SK-N-MC (cell line): ENCODE data around the gene GALNT9.
"Not testable (repeated sequence)": the region's sequence is repeated elsewhere in the genome, so short reads cannot be mapped to it uniquely, and the experiment has no call there.

Experiments
- DNase-seq: peaks from one replicate; pipeline ENCODE4 v3.0.0-alpha.2; 2011; ENCODE audit warnings: low read depth, low spot score
- H3K27ac ChIP-seq: fragments of 200-600 bp; sonication (generic); 2 replicates; pipeline ENCODE4 v1.5.1; 2016; ENCODE audit warnings: mixed run types
- H3K36me3 ChIP-seq: fragments of 200-600 bp; sonication (generic); 2 replicates; pipeline ENCODE4 v1.6.1; 2017; ENCODE audit warnings: antibody characterized with exemption, low read length, mixed read lengths; ENCODE audit not compliant: insufficient read depth
- H3K4me3 ChIP-seq: fragments of 200-600 bp; sonication (generic); 2 replicates; pipeline ENCODE4 v1.5.1; 2016
- H3K9ac ChIP-seq: fragments of 200-600 bp; sonication (generic); 2 replicates; pipeline ENCODE4 v1.8.0; 2017; ENCODE audit warnings: mixed run types, mixed read lengths; ENCODE audit not compliant: insufficient read length
- H3K9me3 ChIP-seq: fragments of 200-600 bp; sonication (generic); 2 replicates; pipeline ENCODE4 v1.6.1; 2017; ENCODE audit warnings: low read depth, mild to moderate bottlenecking, antibody characterized with exemption, low read length, moderate library complexity, mixed read lengths
- EZH2 ChIP-seq: fragments of 200-600 bp; sonication (generic); IDR thresholded peaks from one replicate; pipeline ENCODE4 v1.6.1; 2017; ENCODE audit warnings: antibody characterized with exemption
- FOXP2 ChIP-seq: optimal IDR thresholded peaks from 2 replicates; pipeline ENCODE3; 2011; ENCODE audit warnings: mild to moderate bottlenecking, moderate library complexity; ENCODE audit not compliant: insufficient read depth; ENCODE audit errors: extremely low read length, control extremely low read depth
- POLR2AphosphoS5 ChIP-seq: IDR thresholded peaks from 2 replicates; pipeline ENCODE4 v1.6.1; 2012; ENCODE audit warnings: mild to moderate bottlenecking, low read depth, low read length, borderline replicate concordance

GALNT9 gene

DNA sequence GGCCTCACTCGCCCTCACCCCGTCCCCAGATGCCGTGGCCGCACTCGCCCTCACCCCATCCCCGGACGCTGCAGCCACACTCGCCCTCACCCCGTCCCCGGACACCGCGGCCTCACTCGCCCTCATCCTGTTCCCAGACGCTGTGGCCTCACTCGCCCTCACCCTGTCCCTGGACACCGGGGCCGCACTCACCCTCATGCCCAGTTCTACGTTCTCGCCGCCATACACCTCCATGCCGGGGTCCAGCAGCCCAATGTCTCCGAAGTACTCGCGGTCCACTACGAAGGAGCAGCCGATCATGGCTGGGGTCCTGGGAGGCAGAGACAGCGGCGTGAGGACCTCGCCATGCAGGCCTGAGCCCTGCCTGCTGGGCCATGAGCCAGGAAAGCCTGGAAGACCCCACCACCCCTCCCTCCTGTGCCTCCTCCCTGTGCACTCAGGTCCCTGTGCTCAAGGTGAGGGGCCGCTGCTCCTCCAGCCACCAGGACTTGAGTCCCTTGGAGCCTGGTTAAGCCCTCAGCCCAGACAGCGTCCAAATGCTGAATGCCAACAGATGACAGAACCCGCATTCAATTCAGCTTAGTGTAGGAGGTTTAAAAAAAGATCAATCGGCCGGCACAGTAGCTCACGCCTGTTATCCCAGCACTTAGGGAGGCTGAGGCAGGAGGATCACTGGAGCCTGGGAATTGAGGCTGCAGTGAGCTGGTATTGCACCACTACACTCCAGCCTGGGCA lies 81.5 kb downstream of the GALNT9 start:
- no peak for TF ChIP-seq POLR2AphosphoS5
- no peak for TF ChIP-seq EZH2
- no peak for TF ChIP-seq FOXP2
- Histone ChIP-seq H3K4me3 (no peak overlapping the region), H3K36me3 (no peaks in the 10 kb centered on the region), H3K9ac (no peak overlapping the region), H3K9me3 (no peaks in the 10 kb centered on the region), H3K27ac (no peak overlapping the region)
- no peak for DNase-seq

DNA sequence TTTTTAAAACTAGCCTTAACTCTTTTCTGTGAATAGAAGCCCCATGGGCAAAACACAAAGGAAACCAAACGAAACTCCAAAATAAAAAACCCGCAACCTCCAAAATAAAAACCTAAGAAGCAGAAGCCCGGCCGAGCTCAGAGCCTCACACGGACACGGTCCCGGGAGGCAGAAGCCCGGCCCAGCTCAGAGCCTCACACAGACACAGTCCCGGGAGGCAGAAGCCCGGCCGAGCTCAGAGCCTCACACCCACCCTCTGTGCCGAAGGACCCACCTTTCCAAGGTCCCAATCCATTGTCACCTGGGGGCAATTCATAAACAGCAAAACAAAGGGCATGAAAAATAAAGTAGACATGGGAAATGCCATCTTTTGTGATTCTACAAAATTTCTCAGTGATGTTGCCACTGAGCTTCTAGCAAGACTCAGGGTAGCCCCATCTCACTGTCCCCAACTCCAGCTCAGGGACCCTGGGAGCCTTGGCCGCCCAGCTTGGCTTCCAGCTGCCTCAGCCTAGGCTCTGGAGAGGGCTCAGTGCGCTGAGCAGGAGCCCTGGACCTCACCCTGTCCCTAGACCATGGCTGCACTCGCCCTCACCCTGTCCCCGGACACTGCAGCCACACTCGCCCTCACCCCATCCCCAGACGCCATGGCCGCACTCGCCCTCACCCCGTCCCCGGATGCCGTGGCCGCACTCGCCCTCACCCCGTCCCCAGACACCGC lies 82.2 kb downstream of the GALNT9 start:
- Histone ChIP-seq H3K9me3 (no peaks in the 10 kb centered on the region), H3K27ac (no peak overlapping the region), H3K36me3 (no peaks in the 10 kb centered on the region), H3K4me3 (no peak overlapping the region), H3K9ac (no peak overlapping the region)
- no peak for DNase-seq
- TF ChIP-seq EZH2 (no peak), POLR2AphosphoS5 (no peak)

DNA sequence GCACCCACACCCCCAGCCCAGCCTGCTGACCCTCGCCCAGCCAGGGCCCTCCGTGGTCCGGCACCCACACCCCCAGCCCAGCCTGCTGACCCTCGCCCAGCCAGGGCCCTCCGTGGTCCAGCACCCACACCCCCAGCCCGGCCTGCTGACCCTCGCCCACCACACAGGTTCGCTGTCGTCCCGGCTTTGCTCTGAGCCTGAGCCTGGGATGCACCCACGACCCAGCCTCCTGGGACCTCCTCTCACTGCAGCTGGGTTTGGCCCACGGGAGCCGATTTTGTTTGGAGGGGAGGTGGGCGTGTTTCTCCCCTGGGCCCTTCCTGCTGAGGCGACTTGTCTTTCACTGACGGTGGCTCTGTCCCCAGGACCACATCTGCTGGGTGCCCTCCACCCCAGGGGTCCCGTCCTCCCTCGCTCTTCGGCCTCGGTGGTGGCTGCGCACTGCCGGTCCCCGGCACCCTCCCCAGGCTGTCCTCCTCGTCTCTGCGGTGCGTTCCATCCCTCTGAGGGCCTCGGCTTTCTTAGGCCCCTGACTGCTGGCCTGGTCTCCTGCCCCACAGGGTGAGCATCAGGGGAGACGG lies 83.8 kb downstream of the GALNT9 start:
- no peak for DNase-seq
- H3K36me3 ChIP-seq = no peaks in the 10 kb centered on the region
- TF ChIP-seq FOXP2 = no peak
- no peak for TF ChIP-seq EZH2
- TF ChIP-seq POLR2AphosphoS5 = no peak
- no peak overlapping the region for H3K9ac ChIP-seq
- H3K9me3 ChIP-seq = no peaks in the 10 kb centered on the region
- 0 out of 2 replicates have a peak overlapping the region, but pooled peaks have one; percentile 30 for H3K27ac ChIP-seq
- no peak overlapping the region for H3K4me3 ChIP-seq

DNA sequence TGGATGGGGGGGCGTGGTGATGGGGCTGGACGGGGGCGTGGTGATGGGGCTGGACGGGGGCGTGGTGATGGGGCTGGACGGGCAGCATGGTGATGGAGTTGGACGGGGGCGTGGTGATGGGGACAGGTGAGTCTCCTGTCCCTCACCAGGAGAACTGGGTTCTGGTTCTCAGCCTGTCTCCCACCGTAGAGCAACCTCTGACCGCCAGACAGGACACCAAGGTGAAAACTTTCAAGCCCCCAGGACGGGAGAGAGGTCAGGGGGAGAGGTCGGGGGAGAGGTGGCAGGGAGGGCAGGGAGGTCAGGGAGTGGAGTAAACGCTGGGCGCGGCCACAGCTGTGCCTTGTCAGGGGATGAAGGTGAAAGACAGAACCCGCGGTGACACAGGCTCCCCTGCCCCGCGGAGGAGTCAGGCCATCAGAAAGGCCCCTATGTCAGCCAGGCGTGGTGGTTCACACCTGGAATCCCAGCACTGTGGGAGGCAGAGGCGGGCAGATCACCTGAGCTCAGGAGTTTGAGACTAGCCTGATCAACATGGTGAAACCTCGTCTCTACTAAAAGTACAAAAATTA lies 84.6 kb downstream of the GALNT9 start:
- Histone ChIP-seq H3K4me3 (no peak overlapping the region), H3K9me3 (no peaks in the 10 kb centered on the region), H3K36me3 (no peaks in the 10 kb centered on the region), H3K27ac (no peak overlapping the region), H3K9ac (no peak overlapping the region)
- DNase-seq = no peak
- no peak for TF ChIP-seq FOXP2
- TF ChIP-seq POLR2AphosphoS5 = no peak
- TF ChIP-seq EZH2 = no peak

DNA sequence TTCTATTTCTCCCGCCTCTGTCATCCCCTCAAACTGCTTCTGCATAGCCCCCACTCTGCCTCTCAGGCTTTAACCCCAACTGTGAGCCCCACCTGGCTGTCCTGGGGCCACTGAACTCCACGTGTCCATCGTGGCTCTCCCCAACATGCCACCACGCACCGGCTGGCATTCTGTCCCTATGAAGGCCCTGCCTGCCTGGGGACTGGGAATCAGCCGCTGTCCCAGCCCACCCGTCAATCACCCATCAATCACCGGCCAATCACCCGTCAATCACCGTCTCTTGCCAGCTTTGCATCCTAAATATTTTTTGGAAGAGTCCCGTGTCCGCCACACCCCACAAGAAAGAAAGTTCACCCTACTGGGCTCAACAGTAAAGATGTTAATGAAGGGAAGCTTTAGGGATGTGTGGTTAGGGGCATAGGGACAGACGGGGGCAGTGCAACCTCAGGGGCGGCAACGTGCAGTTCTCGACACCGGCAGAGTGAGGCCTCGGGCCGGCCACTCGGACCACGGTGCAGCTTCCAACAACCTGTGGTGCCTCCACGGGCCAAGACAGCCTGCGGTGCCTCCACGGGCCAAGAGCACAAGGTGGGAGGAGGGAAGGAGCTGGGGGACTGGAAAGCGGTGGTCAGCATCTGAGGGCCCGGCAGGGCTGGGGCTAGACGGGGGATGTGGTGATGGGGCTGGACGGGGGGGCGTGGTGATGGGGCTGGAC lies 85.6 kb downstream of the GALNT9 start:
- Histone ChIP-seq H3K27ac (0 out of 2 replicates have a peak overlapping the region, but pooled peaks have one; percentile 67), H3K9ac (no peak overlapping the region), H3K9me3 (no peaks in the 10 kb centered on the region), H3K36me3 (no peaks in the 10 kb centered on the region), H3K4me3 (no peak overlapping the region)
- no peak for DNase-seq
- no peak for TF ChIP-seq POLR2AphosphoS5
- TF ChIP-seq EZH2 = no peak
- no peak for TF ChIP-seq FOXP2

DNA sequence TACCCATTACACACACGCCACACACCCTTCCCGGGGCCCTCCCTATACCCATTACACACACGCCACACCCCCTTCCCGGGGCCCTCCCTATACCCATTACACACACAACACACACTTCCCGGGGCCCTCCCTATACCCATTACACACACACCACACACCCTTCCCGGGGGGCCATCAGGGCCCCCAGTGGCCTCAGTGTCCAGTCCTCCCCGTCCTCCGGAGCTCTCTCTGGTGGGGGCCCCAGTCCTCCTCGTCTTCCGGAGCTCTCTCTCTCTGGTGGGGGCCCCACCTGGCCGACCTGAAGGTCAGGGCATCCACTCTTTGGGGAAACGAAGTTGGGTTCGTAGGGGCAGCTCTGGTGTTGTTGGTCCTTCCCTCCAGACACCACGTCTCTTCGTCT lies 86.2 kb downstream of the GALNT9 start:
- Histone ChIP-seq H3K4me3 (peak overlapping the region; percentile 38; the same call in 1 of the 2 replicates), H3K27ac (peak overlapping the region; percentile 67; the same call in 1 of the 2 replicates)
- DNase-seq, H3K9me3 ChIP-seq, H3K9ac ChIP-seq, H3K36me3 ChIP-seq: not testable (repeated sequence)

DNA sequence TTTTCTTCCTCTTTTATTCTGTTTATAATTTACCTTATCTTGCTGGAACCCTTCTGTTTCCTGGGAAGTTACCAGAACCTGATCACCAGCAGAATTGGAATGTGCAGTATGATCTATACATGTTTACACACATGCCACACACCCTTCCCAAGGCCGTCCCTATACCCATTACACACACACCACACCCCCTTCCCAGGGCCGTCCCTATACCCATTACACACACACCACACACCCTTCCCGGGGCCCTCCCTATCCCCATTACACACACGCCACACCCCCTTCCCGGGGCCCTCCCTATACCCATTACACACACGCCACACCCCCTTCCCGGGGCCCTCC lies 88.8 kb downstream of the GALNT9 start:
- DNase-seq, H3K9ac ChIP-seq, H3K9me3 ChIP-seq, H3K36me3 ChIP-seq: not testable (repeated sequence)
- Histone ChIP-seq H3K27ac (peak overlapping the region; percentile 90), H3K4me3 (peak overlapping the region; percentile 58)

DNA sequence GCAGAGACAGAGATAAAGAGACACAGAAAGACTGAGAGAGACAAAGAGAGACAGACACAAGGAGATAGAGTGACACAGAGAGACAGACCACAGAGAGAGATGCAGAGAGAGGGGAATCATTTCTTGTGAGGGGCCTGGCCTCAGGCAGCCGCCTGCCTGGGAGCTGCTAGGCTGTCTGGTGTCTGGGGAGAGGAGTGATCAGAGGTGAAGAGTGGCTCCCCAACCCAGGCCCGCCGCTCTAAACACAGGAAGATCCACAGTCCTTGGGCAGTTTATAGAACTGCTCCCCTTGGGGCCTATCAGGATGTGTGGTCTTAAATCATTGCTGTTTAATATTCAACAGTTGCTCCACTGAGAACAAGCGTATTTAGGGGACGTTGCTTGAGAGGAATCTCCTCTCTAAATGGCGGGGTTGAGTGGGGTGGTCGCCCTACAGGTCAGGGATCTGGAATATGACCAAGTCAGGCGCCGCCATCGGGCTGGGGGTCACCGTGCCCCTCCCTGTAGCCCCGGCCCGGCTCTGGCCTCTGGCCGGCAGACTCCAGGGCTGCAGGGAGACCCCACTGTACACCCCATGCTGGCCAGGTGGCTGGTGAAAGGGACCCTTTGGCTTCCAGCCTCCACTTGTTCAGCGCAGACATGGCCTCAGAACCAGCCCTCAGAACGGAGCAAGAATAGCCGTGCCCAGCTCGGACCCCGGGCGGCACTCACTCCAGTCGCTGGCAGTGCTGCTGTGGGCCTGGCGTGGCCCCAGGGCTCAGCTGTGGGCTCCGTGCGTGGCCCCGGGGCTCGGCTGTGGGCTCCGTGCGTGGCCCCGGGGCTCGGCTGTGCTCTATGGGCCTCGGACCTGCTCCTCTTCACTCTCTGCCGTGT lies 89.4 kb downstream of the GALNT9 start:
- peak overlapping the region; percentile 58 for H3K4me3 ChIP-seq
- H3K9ac ChIP-seq = no peak overlapping the region
- H3K27ac ChIP-seq = peak overlapping the region; percentile 90
- no peak for DNase-seq
- H3K9me3 ChIP-seq = no peaks in the 10 kb centered on the region
- no peak for TF ChIP-seq POLR2AphosphoS5
- TF ChIP-seq EZH2 = no peak
- peak; percentile 31 for TF ChIP-seq FOXP2
- H3K36me3 ChIP-seq = no peaks in the 10 kb centered on the region
